ENCODE results near the gene EARS2. TPM values are rescaled to one million over a fixed set of nuclear protein-coding genes. Genes with fewer than 3 reads are reported as not detected.

EARS2 gene
- total RNA-seq, 1 experiment from 2014 or later: 55.9 TPM

GRCh38 chr16:23523321-23523720 is 33.8 kb downstream of the EARS2 start (continued):
- TF ChIP-seq ZMAT4 (CRISPR knock-in tag; IDR thresholded peaks at IDR 0.05) (no peak), ETV6 (CRISPR knock-in tag; IDR thresholded peaks at IDR 0.05) (no peak)

GRCh38 chr16:23521965-23522364 is 35.2 kb downstream of the EARS2 start:
- Mint-ChIP-seq H3K4me1 (no peaks in the 10 kb centered on the region), H3K27me3 (ENCODE audit: low read depth) (no peaks in the 10 kb centered on the region), H3K9me3 (no peaks in the 10 kb centered on the region), H3K27ac (no peak overlapping the region), H3K4me3 (no peak overlapping the region), H3K36me3 (peaks cover 53% of the 10 kb centered on the region)
- ATAC-seq (no peak), DNase-seq (ENCODE audit: low spot score) (no peak)
- TF ChIP-seq ERG (CRISPR knock-in tag; IDR thresholded peaks at IDR 0.05) (no peak), RELA (CRISPR knock-in tag; IDR thresholded peaks at IDR 0.05; ENCODE audit: borderline replicate concordance) (no peak), SP1 (CRISPR knock-in tag; conservative IDR thresholded peaks at IDR 0.05) (no peak), FOXK1 (CRISPR knock-in tag; IDR thresholded peaks at IDR 0.05) (no peak), MLX (CRISPR knock-in tag; IDR thresholded peaks at IDR 0.05) (no peak), NR2C2 (CRISPR knock-in tag; IDR thresholded peaks at IDR 0.05) (no peak), ATF6 (CRISPR knock-in tag; IDR thresholded peaks at IDR 0.05) (no peak), ARID4B (CRISPR knock-in tag; IDR thresholded peaks at IDR 0.05; ENCODE audit: borderline replicate concordance) (no peak), KAT7 (CRISPR knock-in tag; IDR thresholded peaks at IDR 0.05; ENCODE audit: borderline replicate concordance) (no peak), ATF2 (CRISPR knock-in tag; IDR thresholded peaks at IDR 0.05; ENCODE audit: borderline replicate concordance, low read depth) (no peak), PRRX2 (CRISPR knock-in tag; IDR thresholded peaks at IDR 0.05) (no peak)
- CTCF ChIA-PET: no interaction called here
- POLR2A ChIA-PET: no interaction called here

Data from WTC11 (cell line).